ENCODE data around the gene PARD3B.

Gene PARD3B

GRCh38 chr2:205189301-205189700, 644.0 kb downstream of the PARD3B start:
- no peaks in the 10 kb centered on the region for H3K27me3 ChIP-seq (ENCODE audit: insufficient read depth, poor library complexity, severe bottlenecking)
- no peak for TF ChIP-seq POLR2AphosphoS5 (IDR thresholded peaks at IDR 0.05; ENCODE audit: low read depth)
- TF ChIP-seq, protein P1, sequence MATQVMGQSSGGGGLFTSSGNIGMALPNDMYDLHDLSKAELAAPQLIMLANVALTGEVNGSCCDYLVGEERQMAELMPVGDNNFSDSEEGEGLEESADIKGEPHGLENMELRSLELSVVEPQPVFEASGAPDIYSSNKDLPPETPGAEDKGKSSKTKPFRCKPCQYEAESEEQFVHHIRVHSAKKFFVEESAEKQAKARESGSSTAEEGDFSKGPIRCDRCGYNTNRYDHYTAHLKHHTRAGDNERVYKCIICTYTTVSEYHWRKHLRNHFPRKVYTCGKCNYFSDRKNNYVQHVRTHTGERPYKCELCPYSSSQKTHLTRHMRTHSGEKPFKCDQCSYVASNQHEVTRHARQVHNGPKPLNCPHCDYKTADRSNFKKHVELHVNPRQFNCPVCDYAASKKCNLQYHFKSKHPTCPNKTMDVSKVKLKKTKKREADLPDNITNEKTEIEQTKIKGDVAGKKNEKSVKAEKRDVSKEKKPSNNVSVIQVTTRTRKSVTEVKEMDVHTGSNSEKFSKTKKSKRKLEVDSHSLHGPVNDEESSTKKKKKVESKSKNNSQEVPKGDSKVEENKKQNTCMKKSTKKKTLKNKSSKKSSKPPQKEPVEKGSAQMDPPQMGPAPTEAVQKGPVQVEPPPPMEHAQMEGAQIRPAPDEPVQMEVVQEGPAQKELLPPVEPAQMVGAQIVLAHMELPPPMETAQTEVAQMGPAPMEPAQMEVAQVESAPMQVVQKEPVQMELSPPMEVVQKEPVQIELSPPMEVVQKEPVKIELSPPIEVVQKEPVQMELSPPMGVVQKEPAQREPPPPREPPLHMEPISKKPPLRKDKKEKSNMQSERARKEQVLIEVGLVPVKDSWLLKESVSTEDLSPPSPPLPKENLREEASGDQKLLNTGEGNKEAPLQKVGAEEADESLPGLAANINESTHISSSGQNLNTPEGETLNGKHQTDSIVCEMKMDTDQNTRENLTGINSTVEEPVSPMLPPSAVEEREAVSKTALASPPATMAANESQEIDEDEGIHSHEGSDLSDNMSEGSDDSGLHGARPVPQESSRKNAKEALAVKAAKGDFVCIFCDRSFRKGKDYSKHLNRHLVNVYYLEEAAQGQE (IDR thresholded peaks at IDR 0.05; ENCODE audit: insufficient replicate concordance, low read depth) = no peak
- TF ChIP-seq GABPA (IDR thresholded peaks at IDR 0.05; ENCODE audit: low read depth) = no peak
- TF ChIP-seq CTCF (IDR thresholded peaks at IDR 0.05; ENCODE audit: insufficient read depth, low read length) = no peak
- TF ChIP-seq SPI1 (IDR thresholded peaks at IDR 0.05; ENCODE audit: borderline replicate concordance, low read depth) = no peak
- no peak overlapping the region for H3K4me3 ChIP-seq (replicated peaks; ENCODE audit: insufficient read depth, low read length)
- H3K27ac ChIP-seq (replicated peaks) = no peak overlapping the region
- DNase-seq (ENCODE audit: low read depth in 1 of 2, low spot score in 1 of 2) = no peak

- no peak for DNase-seq (ENCODE audit: low read depth in 1 of 2, low spot score in 1 of 2)
- no peaks in the 10 kb centered on the region for H3K27me3 ChIP-seq (ENCODE audit: insufficient read depth, poor library complexity, severe bottlenecking)
- TF ChIP-seq CTCF (IDR thresholded peaks at IDR 0.05; ENCODE audit: insufficient read depth, low read length) = no peak
- H3K4me3 ChIP-seq (replicated peaks; ENCODE audit: insufficient read depth, low read length) = no peak overlapping the region
- no peak overlapping the region for H3K27ac ChIP-seq (replicated peaks)
Observed at GRCh38 chr2:205190528-205190927, 645.3 kb downstream of the PARD3B start.

DNA sequence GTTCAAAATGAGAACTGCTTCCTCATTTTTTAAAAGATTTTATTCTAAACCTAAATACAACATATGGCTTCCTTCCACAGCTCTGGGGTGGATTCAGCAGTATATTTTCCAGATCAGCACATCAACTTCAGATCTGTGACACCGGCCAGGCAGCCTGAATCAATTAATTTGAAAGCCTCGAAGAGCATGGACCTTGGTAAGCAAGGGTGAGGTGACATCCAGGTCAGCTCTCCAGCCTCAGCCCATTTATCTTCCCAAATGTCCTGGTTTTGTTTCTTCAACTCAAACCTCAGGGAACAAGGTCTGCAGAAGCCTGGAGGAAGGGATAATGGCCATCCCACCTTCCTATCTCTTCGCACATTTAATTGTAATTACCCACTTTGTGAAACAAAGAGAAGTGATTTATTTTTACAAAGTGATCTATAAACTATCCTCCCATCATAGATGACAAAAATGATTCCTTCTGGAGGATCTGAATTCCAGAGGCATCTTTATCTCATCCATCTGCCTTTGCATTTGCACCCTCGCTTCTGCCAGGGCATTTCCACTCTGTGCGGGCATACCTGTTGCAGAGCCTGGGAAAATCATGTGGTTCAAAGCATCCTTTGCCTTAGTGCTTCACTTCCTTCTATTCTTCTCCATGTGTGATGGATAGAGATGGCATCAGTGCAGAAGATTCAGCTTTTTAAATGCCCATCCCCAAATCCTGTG, 648.0 kb downstream of the PARD3B start:
- Histone ChIP-seq H3K27me3 (ENCODE audit: insufficient read depth, poor library complexity, severe bottlenecking) (no peaks in the 10 kb centered on the region), H3K4me3 (replicated peaks; ENCODE audit: insufficient read depth, low read length) (no peak overlapping the region), H3K27ac (replicated peaks) (no peak overlapping the region)
- TF ChIP-seq POLR2AphosphoS5 (IDR thresholded peaks at IDR 0.05; ENCODE audit: low read depth) = no peak
- no peak for TF ChIP-seq CTCF (IDR thresholded peaks at IDR 0.05; ENCODE audit: insufficient read depth, low read length)
- TF ChIP-seq, protein P1 (IDR thresholded peaks at IDR 0.05; ENCODE audit: insufficient replicate concordance, low read depth) = no peak
- TF ChIP-seq SPI1 (IDR thresholded peaks at IDR 0.05; ENCODE audit: borderline replicate concordance, low read depth) = no peak
- no peak for TF ChIP-seq GABPA (IDR thresholded peaks at IDR 0.05; ENCODE audit: low read depth)
- DNase-seq (ENCODE audit: low read depth in 1 of 2, low spot score in 1 of 2) = no peak

- Histone ChIP-seq H3K27me3 (ENCODE audit: insufficient read depth, poor library complexity, severe bottlenecking) (no peaks in the 10 kb centered on the region), H3K4me3 (replicated peaks; ENCODE audit: insufficient read depth, low read length) (no peak overlapping the region), H3K27ac (replicated peaks) (no peak overlapping the region)
- TF ChIP-seq, protein P1 (IDR thresholded peaks at IDR 0.05; ENCODE audit: insufficient replicate concordance, low read depth) = no peak
- TF ChIP-seq GABPA (IDR thresholded peaks at IDR 0.05; ENCODE audit: low read depth) (no peak), CTCF (IDR thresholded peaks at IDR 0.05; ENCODE audit: insufficient read depth, low read length) (no peak), SPI1 (IDR thresholded peaks at IDR 0.05; ENCODE audit: borderline replicate concordance, low read depth) (no peak)
- no peak for DNase-seq (ENCODE audit: low read depth in 1 of 2, low spot score in 1 of 2)
Observed at GRCh38 chr2:205193836-205194228, 648.6 kb downstream of the PARD3B start.
